Caco-2 (cell line): ENCODE data around the gene BMP7. TPM values are rescaled to one million over a fixed set of nuclear protein-coding genes. Genes with fewer than 3 reads are reported as not detected.
A peak's percentile ranks its signal among the peaks of the same experiment; 100 is the strongest.

ENCODE experiments used
- BruUV-seq: library from RNA; stranded (reverse); fragments of 400-500 nt; replicated peaks from 2 replicates; lab custom pipeline; 2021; lab: Mats Ljungman, UMichigan
- CTCF ChIA-PET: fragments of 300-600 bp; sonication (Branson Sonifier 250); formaldehyde crosslinking; loops from one replicate; lab custom pipeline; 2022; ENCODE audit warnings: antibody characterized with exemption; lab: Charles Lee
- POLR2A ChIA-PET: fragments of 300-600 bp; sonication (Branson Sonifier 250); formaldehyde crosslinking; loops from one replicate; lab custom pipeline; 2022; ENCODE audit warnings: antibody characterized with exemption; lab: Charles Lee
- DNase-seq, 2 experiments: peaks; one replicate each; pipeline versions ENCODE4 v3.0.0 to v3.0.0-alpha.2; 2020 to 2022
- H3K27me3 ChIP-seq: replicated peaks from 2 replicates; pipeline ENCODE4 v1.6.0; 2011; ENCODE audit warnings: low read length; ENCODE audit not compliant: control insufficient read depth, insufficient read depth
- H3K36me3 ChIP-seq: 2 replicates; pipeline ENCODE4 v1.5.1; 2011; ENCODE audit warnings: low read length; ENCODE audit not compliant: control insufficient read depth, insufficient read depth
- H3K4me1 ChIP-seq: fragments of 250-450 bp; sonication (Bioruptor Pico); 2 replicates; pipeline ENCODE4 v1.5.1; 2020; ENCODE audit warnings: mild to moderate bottlenecking
- H3K4me3 ChIP-seq: 2 replicates; pipeline ENCODE4 v1.5.1; 2011; ENCODE audit warnings: low read depth, mild to moderate bottlenecking, control low read depth, low read length
- H3K9me3 ChIP-seq: fragments of 250-450 bp; sonication (Bioruptor Pico); 2 replicates; pipeline ENCODE4 v1.5.1; 2020; ENCODE audit warnings: mild to moderate bottlenecking, moderate library complexity
- H3K27ac Mint-ChIP-seq: one replicate; pipeline ENCODE4 v1.8.0; 2022; ENCODE audit warnings: mixed read lengths; ENCODE audit not compliant: unreplicated experiment
- H3K27me3 Mint-ChIP-seq: one replicate; pipeline ENCODE4 v1.8.0; 2022; ENCODE audit warnings: mixed read lengths; ENCODE audit not compliant: insufficient read depth, unreplicated experiment
- H3K36me3 Mint-ChIP-seq: one replicate; pipeline ENCODE4 v1.8.0; 2022; ENCODE audit warnings: mild to moderate bottlenecking, mixed read lengths; ENCODE audit not compliant: insufficient read depth, unreplicated experiment
- H3K4me1 Mint-ChIP-seq: one replicate; pipeline ENCODE4 v1.8.0; 2022; ENCODE audit warnings: low read depth, mixed read lengths; ENCODE audit not compliant: unreplicated experiment
- H3K4me3 Mint-ChIP-seq: one replicate; pipeline ENCODE4 v1.8.0; 2022; ENCODE audit warnings: mild to moderate bottlenecking, moderate library complexity, mixed read lengths; ENCODE audit not compliant: unreplicated experiment
- H3K9me3 Mint-ChIP-seq: one replicate; pipeline ENCODE4 v1.8.0; 2022; ENCODE audit warnings: mixed read lengths; ENCODE audit not compliant: unreplicated experiment
- CTCF ChIP-seq, 2 experiments: fragments of 200-600 bp in 1 of 2; IDR thresholded peaks; 1 replicate in 1 of 2; 2 replicates in 1 of 2; pipeline versions ENCODE4 v1.5.1 to v1.8.0; 2011 to 2022; ENCODE audit warnings: antibody characterized with exemption in 1 of 2, control low read depth in 1 of 2, inconsistent platforms in 1 of 2, low read depth in 1 of 2, low read length in 1 of 2, mild to moderate bottlenecking in 1 of 2, moderate library complexity in 1 of 2; ENCODE audit not compliant: insufficient read depth in 1 of 2, severe bottlenecking in 1 of 2, unreplicated experiment in 1 of 2
- intact Hi-C: fragments of 100-400 bp; cut with micrococcal nuclease; formaldehyde crosslinking; loops from one replicate; pipeline ENCODE4 v1.10.0; 2022; ENCODE audit not compliant: unreplicated experiment
- total RNA-seq: library from RNA; stranded (reverse); gene quantifications from 2 replicates; pipeline ENCODE4 v1.2.3, GENCODE V29; 2022

BMP7 gene
- total RNA-seq, 1 experiment from 2014 or later, result 317 TPM

GRCh38 chr20:57269148-57269984 is 2.9 kb upstream of the BMP7 start:
- no peaks in the 10 kb centered on the region for H3K9me3 Mint-ChIP-seq
- peaks cover 21% of the 10 kb centered on the region for H3K4me1 ChIP-seq
- POLR2A ChIA-PET, result no interaction called here
- peaks cover 4% of the 10 kb centered on the region for H3K36me3 Mint-ChIP-seq
- H3K4me3 ChIP-seq, result no peak overlapping the region
- no TSS peak for BruUV-seq
- H3K4me3 Mint-ChIP-seq, result no peak overlapping the region
- no peak for DNase-seq
- no peaks in the 10 kb centered on the region for H3K9me3 ChIP-seq
- intact Hi-C loops, result no loop called here
- no peaks in the 10 kb centered on the region for H3K27me3 Mint-ChIP-seq
- no peaks in the 10 kb centered on the region for H3K27me3 ChIP-seq
- H3K36me3 ChIP-seq, result no peaks in the 10 kb centered on the region; the same call in 1 of the 2 replicates
- no peak overlapping the region for H3K27ac Mint-ChIP-seq
- no peak for TF ChIP-seq CTCF (IDR thresholded peaks at IDR 0.05; ENCODE audit: insufficient read depth in 1 of 2, low read depth in 1 of 2, low read length in 1 of 2, severe bottlenecking in 1 of 2, unreplicated experiment in 1 of 2)
- H3K4me1 Mint-ChIP-seq, result peaks cover 53% of the 10 kb centered on the region
- CTCF ChIA-PET, result interaction anchor here (4.6 kb wide), 1 partner anchor 63 kb away, joined by 35 read pairs; no protein-coding TSS in a partner anchor

GRCh38 chr20:57268399-57269076 is 2.1 kb upstream of the BMP7 start:
- ChIA-PET POLR2A (no interaction called here), CTCF (no interaction called here)
- Mint-ChIP-seq H3K36me3 (peaks cover 12% of the 10 kb centered on the region), H3K9me3 (no peaks in the 10 kb centered on the region), H3K27me3 (no peaks in the 10 kb centered on the region), H3K4me3 (no peak overlapping the region), H3K4me1 (peaks cover 52% of the 10 kb centered on the region), H3K27ac (no peak overlapping the region)
- Histone ChIP-seq H3K27me3 (no peaks in the 10 kb centered on the region), H3K36me3 (no peaks in the 10 kb centered on the region; the same call in 1 of the 2 replicates), H3K9me3 (no peaks in the 10 kb centered on the region), H3K4me1 (peaks cover 27% of the 10 kb centered on the region), H3K4me3 (no peak overlapping the region)
- BruUV-seq, result no TSS peak
- intact Hi-C loops, result no loop called here
- no peak for DNase-seq
- no peak for TF ChIP-seq CTCF (IDR thresholded peaks at IDR 0.05; ENCODE audit: insufficient read depth in 1 of 2, low read depth in 1 of 2, low read length in 1 of 2, severe bottlenecking in 1 of 2, unreplicated experiment in 1 of 2)

GRCh38 chr20:57267158-57267821 is 849 bp upstream of the BMP7 start:
- POLR2A ChIA-PET, result no interaction called here
- Histone ChIP-seq H3K36me3 (no peaks in the 10 kb centered on the region), H3K27me3 (no peaks in the 10 kb centered on the region), H3K4me3 (peak overlapping the region; percentile 94), H3K9me3 (no peaks in the 10 kb centered on the region), H3K4me1 (peaks cover 40% of the 10 kb centered on the region)
- Mint-ChIP-seq H3K27me3 (no peaks in the 10 kb centered on the region), H3K9me3 (no peaks in the 10 kb centered on the region), H3K4me1 (peaks cover 54% of the 10 kb centered on the region), H3K27ac (peak overlapping the region; percentile 13), H3K36me3 (peaks cover 25% of the 10 kb centered on the region), H3K4me3 (peak overlapping the region; percentile 93)
- no TSS peak for BruUV-seq
- DNase-seq, result no peak
- TF ChIP-seq CTCF (IDR thresholded peaks at IDR 0.05; ENCODE audit: insufficient read depth in 1 of 2, low read depth in 1 of 2, low read length in 1 of 2, severe bottlenecking in 1 of 2, unreplicated experiment in 1 of 2), result no peak
- CTCF ChIA-PET, result interaction anchor here (0.5 to 0.6 kb wide), 2 partner anchors 16 to 40 kb away, joined by 4 read pairs; no protein-coding TSS in a partner anchor
- intact Hi-C loops, result no loop called here
